CD14-positive monocyte (primary cell): ENCODE results near the gene AKR1C1. TPM values are rescaled to one million over a fixed set of nuclear protein-coding genes. Genes with fewer than 3 reads are reported as not detected.
"Not testable (repeated sequence)": the region's sequence is repeated elsewhere in the genome, so short reads cannot be mapped to it uniquely, and the experiment has no call there.

Experiments
- DNase-seq, 3 donors: peaks; one replicate each; pipeline ENCODE4 v3.0.0-alpha.2; 2011 to 2022
- H2AFZ ChIP-seq: 2 replicates; pipeline ENCODE4 v1.6.0; 2012; ENCODE audit warnings: mild to moderate bottlenecking, low read depth, low read length, inconsistent platforms; ENCODE audit not compliant: insufficient read depth, poor library complexity, severe bottlenecking
- H3K27ac ChIP-seq, 2 donors: 1 replicate in 1 of 2; 2 replicates in 1 of 2; pipeline ENCODE4 v1.5.1; 2012 to 2013; ENCODE audit warnings: low read length in 2 of 2, control low read depth in 1 of 2, inconsistent platforms in 1 of 2, low read depth in 1 of 2, mild to moderate bottlenecking in 1 of 2
- H3K27me3 ChIP-seq, 2 donors: one replicate each; pipeline versions ENCODE4 v1.6.0 to v1.6.1; 2011 to 2013; ENCODE audit warnings: low read length in 2 of 2; ENCODE audit not compliant: control insufficient read depth in 2 of 2, insufficient read depth in 2 of 2
- H3K36me3 ChIP-seq, 2 donors: replicated peaks in 1 of 2; 1 replicate in 1 of 2; 2 replicates in 1 of 2; pipeline versions ENCODE4 v1.5.1 to v1.6.1; 2012 to 2013; ENCODE audit warnings: low read length in 2 of 2, control low read depth in 1 of 2, inconsistent platforms in 1 of 2, mild to moderate bottlenecking in 1 of 2; ENCODE audit not compliant: insufficient read depth in 2 of 2, control insufficient read depth in 1 of 2
- H3K4me1 ChIP-seq, 2 donors: 1 replicate in 1 of 2; 2 replicates in 1 of 2; pipeline versions ENCODE4 v1.5.1 to v1.6.1; 2012 to 2013; ENCODE audit warnings: low read length in 2 of 2, control low read depth in 1 of 2, inconsistent platforms in 1 of 2, mild to moderate bottlenecking in 1 of 2, moderate library complexity in 1 of 2; ENCODE audit not compliant: insufficient read depth in 2 of 2, control insufficient read depth in 1 of 2
- H3K4me2 ChIP-seq: replicated peaks from 2 replicates; pipeline ENCODE3; 2012; ENCODE audit warnings: low read length, moderate library complexity, mild to moderate bottlenecking; ENCODE audit not compliant: poor library complexity, severe bottlenecking; ENCODE audit errors: extremely low read depth
- H3K4me3 ChIP-seq, 3 experiments: fragments of 200-600 bp in 1 of 3; sonication (generic) in 1 of 3; replicated peaks in 1 of 3; 1 replicate in 2 of 3; 2 replicates in 1 of 3; pipeline ENCODE4 v1.5.1; 2011 to 2013; ENCODE audit warnings: low read length in 3 of 3, mild to moderate bottlenecking in 3 of 3, control low read depth in 2 of 3, low read depth in 2 of 3, inconsistent platforms in 1 of 3, moderate library complexity in 1 of 3
- H3K79me2 ChIP-seq: 2 replicates; pipeline ENCODE4 v1.6.0; 2012; ENCODE audit warnings: mild to moderate bottlenecking, control low read depth, inconsistent platforms, low read length, moderate library complexity; ENCODE audit not compliant: insufficient read depth
- H3K9ac ChIP-seq: 2 replicates; pipeline ENCODE4 v1.6.0; 2017; ENCODE audit warnings: low read length, mild to moderate bottlenecking; ENCODE audit not compliant: insufficient read depth, poor library complexity, severe bottlenecking
- H3K9me3 ChIP-seq, 2 donors: replicated peaks in 1 of 2; 1 replicate in 1 of 2; 2 replicates in 1 of 2; pipeline versions ENCODE4 v1.5.1 to v1.6.1; 2012 to 2013; ENCODE audit warnings: low read length in 2 of 2, control low read depth in 1 of 2; ENCODE audit not compliant: control insufficient read depth in 1 of 2, insufficient read depth in 1 of 2
- H4K20me1 ChIP-seq: 2 replicates; pipeline ENCODE4 v1.6.0; 2012; ENCODE audit warnings: mild to moderate bottlenecking, low read length, control low read depth, moderate library complexity; ENCODE audit not compliant: insufficient read depth
- H3K27ac Mint-ChIP-seq, 7 donors: one replicate each; pipeline ENCODE4 v1.8.0; 2020; ENCODE audit warnings: mild to moderate bottlenecking in 7 of 7, mixed read lengths in 7 of 7, moderate library complexity in 6 of 7, inconsistent platforms in 2 of 7
- H3K27me3 Mint-ChIP-seq, 3 donors: one replicate each; pipeline ENCODE4 v1.8.0; 2021 to 2022; ENCODE audit warnings: low read depth in 3 of 3, mild to moderate bottlenecking in 3 of 3, mixed read lengths in 3 of 3, moderate library complexity in 3 of 3, inconsistent platforms in 1 of 3
- H3K36me3 Mint-ChIP-seq, 2 donors: one replicate each; pipeline ENCODE4 v1.8.0; 2020; ENCODE audit warnings: mixed read lengths in 2 of 2, inconsistent platforms in 1 of 2, mild to moderate bottlenecking in 1 of 2
- H3K4me1 Mint-ChIP-seq: one replicate; pipeline ENCODE4 v1.8.0; 2020; ENCODE audit warnings: mild to moderate bottlenecking, mixed read lengths
- H3K4me3 Mint-ChIP-seq, 2 donors: one replicate each; pipeline ENCODE4 v1.8.0; 2020; ENCODE audit warnings: mild to moderate bottlenecking in 2 of 2, mixed read lengths in 2 of 2, moderate library complexity in 1 of 2
- H3K9me3 Mint-ChIP-seq, 7 donors: one replicate each; pipeline ENCODE4 v1.8.0; 2020 to 2022; ENCODE audit warnings: mixed read lengths in 7 of 7, mild to moderate bottlenecking in 6 of 7, moderate library complexity in 6 of 7, inconsistent platforms in 2 of 7
- CTCF ChIP-seq: fragments of 200-600 bp; IDR thresholded peaks from one replicate; pipeline ENCODE4 v1.8.0; 2022; ENCODE audit warnings: antibody characterized with exemption, mild to moderate bottlenecking
- WGBS: methylation state at CpG from one replicate; pipeline ENCODE4 v1.1.5; 2013; ENCODE audit warnings: missing lambda C conversion rate; ENCODE audit not compliant: insufficient coverage; 5-methylcytosine and 5-hydroxymethylcytosine counted together
- intact Hi-C, 2 donors: fragments of 100-400 bp; cut with micrococcal nuclease; formaldehyde crosslinking; loops; one replicate each; pipeline versions ENCODE4 v1.15.0 to v1.15.1; 2023
- polyA plus RNA-seq, 3 donors: library from polyadenylated mRNA; depleted of rRNA in 1 of 3; unstranded in 2 of 3; stranded (reverse) in 1 of 3; fragments of 300-500 nt in 2 of 3; fragments of >200 nt in 1 of 3; fragmentation: Illumina TruSeq in 2 of 3; gene quantifications; 1 replicate in 2 of 3; 2 replicates in 1 of 3; pipeline ENCODE4 v1.2.3, GENCODE V29; 2012 to 2021

Gene AKR1C1
- polyA plus RNA-seq, 3 donors = 0.07 to 0.85 TPM; not detected in 1

DNA sequence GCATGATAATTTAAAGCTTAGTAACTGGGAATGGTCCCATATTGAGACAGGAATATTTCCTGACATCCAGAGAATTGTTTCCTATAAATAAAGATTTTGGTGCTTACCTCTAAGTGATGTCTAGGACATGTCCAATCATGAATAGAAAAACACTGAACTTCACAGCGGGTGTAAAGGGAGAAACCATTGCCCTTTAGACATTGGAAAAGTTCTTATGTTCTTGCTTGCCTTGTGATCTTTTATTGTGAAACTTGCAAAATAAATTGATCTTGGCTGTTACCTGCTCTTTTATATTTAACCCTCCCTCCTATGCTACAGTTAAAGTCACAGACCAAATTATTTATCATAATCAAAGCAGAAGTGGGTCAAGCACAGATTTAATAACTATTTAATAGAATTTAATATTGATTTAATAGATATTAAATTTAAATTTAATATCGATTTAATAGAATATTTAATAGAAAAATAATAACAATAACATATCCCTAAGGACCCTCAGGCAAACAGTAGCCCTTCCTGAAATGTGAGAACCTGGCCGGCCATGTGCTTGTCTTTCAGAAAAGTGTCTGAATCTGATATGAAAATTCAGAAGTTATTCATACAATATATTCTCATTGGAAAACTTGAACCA is 47.0 kb upstream of the AKR1C1 start:
- no peak for DNase-seq
- Histone ChIP-seq H3K36me3 (no peaks in the 10 kb centered on the region), H3K79me2 (no peaks in the 10 kb centered on the region), H3K27me3 (no peaks in the 10 kb centered on the region), H3K4me2 (no peak overlapping the region), H3K27ac (no peak overlapping the region), H4K20me1 (no peaks in the 10 kb centered on the region), H2AFZ (no peak overlapping the region), H3K9me3 (no peaks in the 10 kb centered on the region), H3K4me3 (no peak overlapping the region), H3K4me1 (no peaks in the 10 kb centered on the region), H3K9ac (no peak overlapping the region)
- Mint-ChIP-seq H3K27me3 (peaks cover 0 to 4% (median 0%) of the 10 kb centered on the region in 3 donors), H3K4me1 (no peaks in the 10 kb centered on the region), H3K9me3 (peaks cover 0 to 3% (median 0%) of the 10 kb centered on the region in 7 donors), H3K36me3 (no peaks in the 10 kb centered on the region), H3K4me3 (no peak overlapping the region), H3K27ac (no peak overlapping the region)
- no CpG with 5 or more reads among the region's 3 CpGs for WGBS
- intact Hi-C loops = no loop called here
- no peak for TF ChIP-seq CTCF

DNA sequence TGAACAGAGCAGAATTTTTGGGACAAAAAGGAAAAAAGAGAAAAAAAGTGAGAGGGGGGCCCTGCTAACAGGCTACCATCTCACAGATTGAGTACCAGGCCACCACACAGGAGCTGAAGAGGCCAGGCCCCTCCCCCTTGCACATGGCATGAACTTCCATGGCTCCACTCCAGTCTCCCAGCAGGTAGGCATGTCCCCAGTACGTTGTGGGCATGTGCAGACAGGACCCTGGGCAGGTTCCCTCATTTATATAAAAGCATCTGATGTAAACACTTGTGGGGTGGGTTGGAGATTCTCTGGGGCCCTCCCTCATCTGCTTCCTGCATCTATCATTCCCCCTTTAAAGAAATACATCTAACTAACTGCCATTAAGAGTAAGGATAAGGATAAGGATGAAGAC is 45.0 kb upstream of the AKR1C1 start:
- H2AFZ ChIP-seq = no peak overlapping the region
- H3K4me1 ChIP-seq = no peaks in the 10 kb centered on the region
- no peaks in the 10 kb centered on the region for H3K4me1 Mint-ChIP-seq
- H3K36me3 Mint-ChIP-seq = no peaks in the 10 kb centered on the region
- H3K79me2 ChIP-seq = no peaks in the 10 kb centered on the region
- H3K9me3 ChIP-seq = no peaks in the 10 kb centered on the region
- peaks cover 0 to 4% (median 2%) of the 10 kb centered on the region in 3 donors for H3K27me3 Mint-ChIP-seq
- no peak overlapping the region for H3K4me3 Mint-ChIP-seq
- H3K27ac ChIP-seq = no peak overlapping the region
- intact Hi-C loops = no loop called here
- DNase-seq = no peak
- peaks cover 0 to 5% (median 0%) of the 10 kb centered on the region in 7 donors for H3K9me3 Mint-ChIP-seq
- H3K4me3 ChIP-seq = no peak overlapping the region
- no peaks in the 10 kb centered on the region for H3K36me3 ChIP-seq
- no peak overlapping the region for H3K9ac ChIP-seq
- no peaks in the 10 kb centered on the region for H4K20me1 ChIP-seq
- no peak for TF ChIP-seq CTCF
- H3K27ac Mint-ChIP-seq = no peak overlapping the region
- H3K4me2 ChIP-seq = no peak overlapping the region
- no CpG with 5 or more reads among the region's 1 CpG for WGBS
- H3K27me3 ChIP-seq = no peaks in the 10 kb centered on the region

DNA sequence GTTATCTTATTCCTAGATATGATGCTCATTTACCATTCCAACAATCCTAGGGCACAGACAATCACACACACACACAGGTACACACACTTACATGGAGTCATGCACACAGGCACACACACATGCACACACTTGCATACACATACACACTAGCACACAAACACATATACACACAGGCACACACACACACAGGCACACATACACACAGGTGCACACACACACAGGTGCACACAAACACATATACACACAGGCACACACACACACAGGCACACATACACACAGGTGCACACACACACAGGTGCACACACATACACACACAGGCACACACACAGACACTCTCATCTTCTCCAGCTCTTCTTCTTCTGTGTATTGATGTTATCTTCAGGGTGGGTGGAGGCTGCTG is 38.7 kb upstream of the AKR1C1 start:
- H3K27me3 ChIP-seq, H3K4me3 Mint-ChIP-seq, H3K27ac Mint-ChIP-seq, H3K9ac ChIP-seq, DNase-seq, H3K4me3 ChIP-seq, H3K27me3 Mint-ChIP-seq, H3K4me2 ChIP-seq, intact Hi-C loops, H3K36me3 Mint-ChIP-seq, H3K36me3 ChIP-seq, H2AFZ ChIP-seq, H3K79me2 ChIP-seq, H4K20me1 ChIP-seq, H3K27ac ChIP-seq, H3K4me1 ChIP-seq, H3K4me1 Mint-ChIP-seq: not testable (repeated sequence)
- peaks cover 8 to 18% (median 13%) of the 10 kb centered on the region in 7 donors for H3K9me3 Mint-ChIP-seq
- peaks cover 0 to 10% of the 10 kb centered on the region in 2 donors for H3K9me3 ChIP-seq
